Neural progenitor cell (in vitro differentiated cells): ENCODE measurements around the gene CDC42EP1. TPM values are rescaled to one million over a fixed set of nuclear protein-coding genes. Genes with fewer than 3 reads are reported as not detected.

Source experiments
- DNase-seq: peaks from one replicate; pipeline ENCODE4 v3.0.0-alpha.2; 2016; ENCODE audit warnings: low spot score
- H2AFZ ChIP-seq: fragments of 200-600 bp; sonication (generic); replicated peaks from 2 replicates; pipeline ENCODE4 v1.6.1; 2016; ENCODE audit warnings: antibody characterized with exemption
- H3F3A ChIP-seq: fragments of 200-600 bp; sonication (generic); 2 replicates; pipeline ENCODE4 v1.6.1; 2016; ENCODE audit warnings: antibody characterized with exemption, low read depth
- H3K27ac ChIP-seq: fragments of 200-600 bp; sonication (generic); 2 replicates; pipeline ENCODE4 v1.5.1; 2016; ENCODE audit warnings: mild to moderate bottlenecking
- H3K27me3 ChIP-seq: fragments of 200-600 bp; sonication (generic); 2 replicates; pipeline ENCODE4 v1.6.1; 2016; ENCODE audit warnings: mild to moderate bottlenecking, moderate library complexity
- H3K36me3 ChIP-seq: fragments of 200-600 bp; sonication (generic); 2 replicates; pipeline ENCODE4 v1.5.1; 2016
- H3K4me1 ChIP-seq: fragments of 200-600 bp; sonication (generic); 2 replicates; pipeline ENCODE4 v1.6.1; 2016; ENCODE audit warnings: mixed run types
- H3K4me2 ChIP-seq: fragments of 200-600 bp; sonication (generic); 2 replicates; pipeline ENCODE4 v1.6.1; 2016
- H3K4me3 ChIP-seq: fragments of 200-600 bp; sonication (generic); 2 replicates; pipeline ENCODE4 v1.5.1; 2016
- H3K79me2 ChIP-seq: fragments of 200-600 bp; sonication (generic); 2 replicates; pipeline ENCODE4 v1.6.1; 2016; ENCODE audit warnings: low read depth
- H3K9ac ChIP-seq: fragments of 200-600 bp; sonication (generic); 2 replicates; pipeline ENCODE4 v1.6.1; 2016
- H3K9me3 ChIP-seq: fragments of 200-600 bp; sonication (generic); 2 replicates; pipeline ENCODE4 v1.5.1; 2016; ENCODE audit warnings: low read depth
- H4K20me1 ChIP-seq: fragments of 200-600 bp; sonication (generic); 2 replicates; pipeline ENCODE4 v1.6.1; 2016; ENCODE audit warnings: low read depth
- H3K27ac Mint-ChIP-seq: 3 replicates; pipeline ENCODE4 v1.8.0; 2021; ENCODE audit warnings: mixed read lengths
- H3K27me3 Mint-ChIP-seq: 2 replicates; pipeline ENCODE4 v1.8.0; 2022; ENCODE audit warnings: low read depth, mild to moderate bottlenecking, inconsistent platforms, moderate library complexity, mixed read lengths; ENCODE audit not compliant: insufficient read depth
- H3K36me3 Mint-ChIP-seq: 3 replicates; pipeline ENCODE4 v1.8.0; 2021; ENCODE audit warnings: mixed read lengths
- H3K4me1 Mint-ChIP-seq: 3 replicates; pipeline ENCODE4 v1.8.0; 2021; ENCODE audit warnings: mixed read lengths
- H3K4me3 Mint-ChIP-seq: 3 replicates; pipeline ENCODE4 v1.8.0; 2021; ENCODE audit warnings: mild to moderate bottlenecking, moderate library complexity, mixed read lengths
- H3K9me3 Mint-ChIP-seq: 3 replicates; pipeline ENCODE4 v1.8.0; 2020; ENCODE audit warnings: mixed read lengths
- CTCF ChIP-seq: fragments of 200-600 bp; sonication (generic); IDR thresholded peaks from 2 replicates; pipeline ENCODE4 v1.5.1; 2017; ENCODE audit warnings: antibody characterized with exemption, mild to moderate bottlenecking
- EZH2 ChIP-seq: fragments of 200-600 bp; sonication (generic); IDR thresholded peaks from 2 replicates; pipeline ENCODE4 v1.6.1; 2017; ENCODE audit warnings: antibody characterized with exemption, mild to moderate bottlenecking, moderate library complexity
- EZH2phosphoT487 ChIP-seq: fragments of 200-600 bp; sonication (generic); IDR thresholded peaks from 2 replicates; pipeline ENCODE4 v1.6.1; 2017; ENCODE audit warnings: antibody characterized with exemption
- total RNA-seq: library from RNA; depleted of rRNA; stranded (reverse); fragments of >200 nt; gene quantifications from 2 replicates; pipeline ENCODE4 v1.2.3, GENCODE V29; 2015; ENCODE audit warnings: low replicate concordance

The CDC42EP1 gene
- total RNA-seq = 0.84 and 1.8 TPM in 2 replicates

- H3K4me1 ChIP-seq = peaks cover 29% of the 10 kb centered on the region
- Mint-ChIP-seq H3K4me3 (peak within 1 kb of the TSS; percentile 87), H3K27me3 (peaks cover 5% of the 10 kb centered on the region), H3K9me3 (no peaks in the 10 kb centered on the region), H3K36me3 (no peaks in the 10 kb centered on the region), H3K27ac (no peak within 1 kb of the TSS), H3K4me1 (peaks cover 44% of the 10 kb centered on the region)
- TF ChIP-seq EZH2 (no peak), EZH2phosphoT487 (no peak), CTCF (no peak)
- peak within 1 kb of the TSS; percentile 92 for H2AFZ ChIP-seq
- no peaks in the 10 kb centered on the region for H4K20me1 ChIP-seq
- peak; percentile 74 for DNase-seq
- H3K4me2 ChIP-seq = peak within 1 kb of the TSS; percentile 97
- peaks cover 26% of the 10 kb centered on the region for H3F3A ChIP-seq
- no peak within 1 kb of the TSS for H3K27ac ChIP-seq
- H3K4me3 ChIP-seq = peak within 1 kb of the TSS; percentile 59
- H3K36me3 ChIP-seq = no peaks in the 10 kb centered on the region
- no peaks in the 10 kb centered on the region for H3K79me2 ChIP-seq
- peaks cover 35% of the 10 kb centered on the region for H3K27me3 ChIP-seq
- H3K9ac ChIP-seq = no peak within 1 kb of the TSS
- H3K9me3 ChIP-seq = no peaks in the 10 kb centered on the region
These were observed at the start of gene CDC42EP1 for GRCh38 chr22:37559901-37560607. Gene CDC42EP1, plus strand, starts transcription at chr22:37560480. Its CDS starts 5,870 bp downstream, at chr22:37566350.

GRCh38 chr22:37511395-37512104 is 48.7 kb upstream of the CDC42EP1 start:
- no peak overlapping the region for H3K9ac ChIP-seq
- peak overlapping the region; percentile 74 for H3K27ac Mint-ChIP-seq

GRCh38 chr22:37514526-37515051 is 45.7 kb upstream of the CDC42EP1 start:
- Histone ChIP-seq H2AFZ (no peak overlapping the region), H3K79me2 (no peaks in the 10 kb centered on the region), H3K27me3 (peaks cover 28% of the 10 kb centered on the region), H3K4me2 (no peak overlapping the region), H3K9ac (no peak overlapping the region), H3F3A (peaks cover 7% of the 10 kb centered on the region), H3K4me3 (no peak overlapping the region), H3K27ac (no peak overlapping the region), H3K9me3 (no peaks in the 10 kb centered on the region), H4K20me1 (no peaks in the 10 kb centered on the region), H3K36me3 (no peaks in the 10 kb centered on the region), H3K4me1 (peaks cover 14% of the 10 kb centered on the region)
- DNase-seq = no peak
- Mint-ChIP-seq H3K4me1 (peaks cover 48% of the 10 kb centered on the region), H3K27ac (no peak overlapping the region), H3K4me3 (no peak overlapping the region), H3K36me3 (peaks cover 4% of the 10 kb centered on the region), H3K27me3 (peaks cover 28% of the 10 kb centered on the region), H3K9me3 (peaks cover 4% of the 10 kb centered on the region)
- no peak for TF ChIP-seq EZH2phosphoT487
- no peak for TF ChIP-seq CTCF
- TF ChIP-seq EZH2 = no peak

More at GRCh38 chr22:37511395-37512104, 48.7 kb upstream of the CDC42EP1 start:
- H3K4me1 Mint-ChIP-seq = peaks cover 54% of the 10 kb centered on the region
- TF ChIP-seq CTCF (no peak), EZH2 (no peak), EZH2phosphoT487 (no peak)
- no peak overlapping the region for H3K4me3 Mint-ChIP-seq
- H2AFZ ChIP-seq = no peak overlapping the region
- peak overlapping the region; percentile 29 for H3K4me2 ChIP-seq
- H3F3A ChIP-seq = peaks cover 7% of the 10 kb centered on the region
- H3K4me1 ChIP-seq = peaks cover 26% of the 10 kb centered on the region
- no peak for DNase-seq
- H3K79me2 ChIP-seq = no peaks in the 10 kb centered on the region
- H3K27me3 Mint-ChIP-seq = peaks cover 17% of the 10 kb centered on the region
- no peak overlapping the region for H3K4me3 ChIP-seq
- H3K27ac ChIP-seq = no peak overlapping the region
- no peaks in the 10 kb centered on the region for H4K20me1 ChIP-seq
- no peaks in the 10 kb centered on the region for H3K36me3 ChIP-seq
- H3K27me3 ChIP-seq = no peaks in the 10 kb centered on the region
- no peaks in the 10 kb centered on the region for H3K36me3 Mint-ChIP-seq
- no peaks in the 10 kb centered on the region for H3K9me3 Mint-ChIP-seq
- no peaks in the 10 kb centered on the region for H3K9me3 ChIP-seq
